Activated CD4-positive, alpha-beta T cell treated with anti-CD3 and anti-CD28 coated beads, Interleukin-10, Interleukin-2, amounts not matched to agents 100 ng/mL and 50 ng/mL, durations not matched to agents 16 hours and 8 hours (primary cell): ENCODE results near the gene LPCAT3.

Source experiments
- DNase-seq: peaks from one replicate; pipeline ENCODE4 v3.0.0-alpha.2; 2020

Gene LPCAT3

GRCh38 chr12:6962285-6963015 is 55.8 kb downstream of the LPCAT3 start:
- no peak for DNase-seq

GRCh38 chr12:6961695-6962284 is 56.5 kb downstream of the LPCAT3 start:
- DNase-seq, result peak; percentile 85

DNA sequence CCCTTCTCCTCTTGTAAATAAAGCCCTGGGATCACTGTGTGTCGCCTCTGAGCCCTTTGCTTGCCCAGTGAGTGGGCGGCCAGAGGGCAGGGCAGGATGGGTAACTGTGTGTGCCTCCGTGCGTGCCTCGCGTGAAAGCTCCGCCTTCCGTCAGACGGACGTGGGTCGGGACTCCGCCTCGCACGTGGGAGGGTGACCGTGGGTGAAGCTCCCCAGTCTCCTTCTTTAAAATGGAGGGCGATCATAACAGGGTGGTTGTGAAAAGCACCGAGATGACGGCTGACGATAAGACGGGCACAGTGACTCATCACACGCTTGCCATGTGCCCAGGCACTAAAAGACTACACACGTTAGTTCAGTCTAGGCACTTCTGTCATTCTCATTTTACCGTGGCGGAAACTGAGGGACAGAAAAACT is 57.0 kb downstream of the LPCAT3 start:
- DNase-seq, result peak; percentile 94

- DNase-seq, result peak; percentile 79
These were observed 57.5 kb downstream of the LPCAT3 start for GRCh38 chr12:6960593-6961277.

- no peak for DNase-seq
These were observed 58.3 kb downstream of the LPCAT3 start for GRCh38 chr12:6959805-6960592.

DNA sequence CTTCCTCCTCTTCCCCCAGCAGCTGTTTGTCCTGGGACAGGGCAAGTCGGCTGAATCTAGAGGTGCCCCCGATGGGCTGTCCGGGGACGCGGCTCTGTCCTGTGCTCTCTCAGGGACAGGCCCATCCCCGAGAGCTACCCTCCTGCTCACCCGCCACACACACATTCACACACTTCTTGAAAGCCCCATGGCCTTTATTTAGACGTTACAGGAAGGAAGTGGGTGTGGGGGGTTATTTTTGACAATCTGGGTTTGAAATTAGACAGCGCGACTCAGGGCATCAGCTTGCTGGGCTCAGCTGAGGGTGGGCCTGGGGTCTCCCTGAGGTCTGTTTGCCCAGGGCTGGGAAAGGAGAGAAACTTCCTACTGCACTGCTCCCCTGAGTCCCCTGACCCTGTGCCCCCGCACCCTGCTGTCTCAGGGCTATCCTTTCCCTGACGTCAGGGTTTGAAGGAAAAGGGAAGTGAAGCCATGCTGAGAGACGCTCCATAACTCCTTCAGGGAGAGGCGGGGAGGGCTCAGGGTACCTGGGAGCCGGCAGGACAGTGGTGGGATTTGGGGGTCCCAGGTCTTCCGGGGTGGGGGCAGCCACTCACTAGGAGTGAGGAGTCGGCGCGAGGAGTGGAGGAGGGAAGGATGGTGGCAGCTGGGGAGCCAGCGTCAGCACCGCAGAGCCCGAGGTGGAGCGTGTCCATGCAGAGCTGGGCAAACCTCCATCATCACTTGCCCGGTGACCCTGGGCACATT is 59.0 kb downstream of the LPCAT3 start:
- DNase-seq, result peak; percentile 89

- DNase-seq, result no peak
These were observed 59.6 kb downstream of the LPCAT3 start for GRCh38 chr12:6958609-6959057.

DNA sequence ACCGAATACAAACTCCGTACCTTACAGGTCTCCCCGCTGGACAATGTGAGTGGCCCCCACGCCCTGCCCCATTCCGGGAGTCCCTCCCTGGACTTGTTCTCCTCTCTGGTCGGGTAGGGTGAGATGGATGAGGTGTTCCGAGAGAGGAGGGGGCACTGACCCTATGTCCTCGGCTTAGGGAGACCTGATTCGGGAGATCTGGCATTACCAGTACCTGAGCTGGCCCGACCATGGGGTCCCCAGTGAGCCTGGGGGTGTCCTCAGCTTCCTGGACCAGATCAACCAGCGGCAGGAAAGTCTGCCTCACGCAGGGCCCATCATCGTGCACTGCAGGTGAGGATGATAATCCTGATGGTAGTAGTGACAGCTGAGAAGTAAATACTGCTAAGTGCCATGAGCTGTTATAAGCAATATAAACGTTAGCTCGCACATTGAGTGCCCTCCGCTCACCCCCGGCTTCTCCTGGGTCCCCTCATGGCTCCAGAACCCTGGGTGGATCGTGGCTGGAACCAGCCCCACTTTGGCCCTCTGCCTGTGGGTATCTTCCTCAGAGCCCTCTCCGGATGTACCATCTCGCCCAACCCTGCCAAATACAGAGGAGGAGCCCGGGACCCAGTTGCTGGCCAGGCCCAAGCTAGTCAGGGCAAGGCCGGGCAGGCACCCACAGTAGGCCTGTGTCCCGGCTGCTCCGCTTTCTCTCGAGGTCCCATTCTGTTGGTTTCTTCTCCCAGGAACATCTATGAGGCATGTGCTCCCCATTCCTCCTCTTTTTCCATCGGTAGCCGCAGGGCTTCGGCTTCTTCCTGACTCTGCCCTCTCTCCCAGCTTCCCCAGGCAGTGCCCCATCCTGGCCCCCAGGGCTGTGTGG is 60.3 kb downstream of the LPCAT3 start:
- DNase-seq, result no peak

GRCh38 chr12:6957151-6957701 is 61.0 kb downstream of the LPCAT3 start:
- no peak for DNase-seq

- no peak for DNase-seq
These were observed 62.1 kb downstream of the LPCAT3 start for GRCh38 chr12:6956021-6956727.

GRCh38 chr12:6955108-6956020 is 62.9 kb downstream of the LPCAT3 start:
- DNase-seq, result no peak

GRCh38 chr12:6954316-6955107 is 63.8 kb downstream of the LPCAT3 start:
- DNase-seq, result no peak

DNA sequence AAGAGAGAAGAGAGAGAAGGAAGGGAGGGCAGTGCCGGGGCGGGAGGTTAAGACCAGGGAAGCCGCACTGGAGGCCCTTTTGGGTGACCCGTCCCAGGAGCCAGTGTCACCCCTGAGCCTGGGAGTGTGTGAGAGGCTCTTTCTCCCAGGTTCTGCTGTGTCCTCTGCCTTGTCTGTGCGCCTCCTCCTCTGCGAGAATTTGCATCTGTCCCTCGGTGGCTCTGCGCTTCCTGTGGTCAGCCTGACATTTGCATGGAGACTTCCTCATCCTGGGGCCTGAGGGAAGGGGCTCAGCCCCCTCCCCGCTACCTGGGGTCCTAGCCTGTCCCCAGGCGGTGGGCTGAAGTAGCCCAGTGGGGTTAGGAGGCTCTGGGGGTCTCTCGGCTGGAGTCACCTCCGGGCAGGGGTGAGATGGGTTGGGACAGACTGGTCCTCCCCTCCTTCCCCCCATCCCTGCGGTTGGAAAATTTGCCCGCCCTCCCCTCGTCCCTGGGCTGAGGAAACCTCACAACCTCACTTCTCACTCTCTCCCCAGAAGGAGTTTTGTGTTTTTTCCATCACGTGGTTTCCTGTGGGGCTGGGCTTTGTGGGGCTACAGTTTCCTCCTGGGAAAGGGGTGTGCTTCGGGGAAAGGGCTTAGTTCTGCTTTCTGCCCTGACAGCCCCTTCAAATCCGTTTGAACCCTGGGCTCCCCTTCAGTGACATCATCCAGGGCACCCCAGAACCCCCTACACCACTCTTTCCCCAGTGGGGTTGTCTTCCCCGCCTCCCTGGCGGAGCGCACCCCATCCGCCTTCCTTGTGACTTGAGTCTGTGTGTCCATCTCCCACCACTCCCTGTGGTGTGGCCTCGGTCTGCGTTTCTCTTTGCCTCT is 64.6 kb downstream of the LPCAT3 start:
- DNase-seq, result peak; percentile 91

DNA sequence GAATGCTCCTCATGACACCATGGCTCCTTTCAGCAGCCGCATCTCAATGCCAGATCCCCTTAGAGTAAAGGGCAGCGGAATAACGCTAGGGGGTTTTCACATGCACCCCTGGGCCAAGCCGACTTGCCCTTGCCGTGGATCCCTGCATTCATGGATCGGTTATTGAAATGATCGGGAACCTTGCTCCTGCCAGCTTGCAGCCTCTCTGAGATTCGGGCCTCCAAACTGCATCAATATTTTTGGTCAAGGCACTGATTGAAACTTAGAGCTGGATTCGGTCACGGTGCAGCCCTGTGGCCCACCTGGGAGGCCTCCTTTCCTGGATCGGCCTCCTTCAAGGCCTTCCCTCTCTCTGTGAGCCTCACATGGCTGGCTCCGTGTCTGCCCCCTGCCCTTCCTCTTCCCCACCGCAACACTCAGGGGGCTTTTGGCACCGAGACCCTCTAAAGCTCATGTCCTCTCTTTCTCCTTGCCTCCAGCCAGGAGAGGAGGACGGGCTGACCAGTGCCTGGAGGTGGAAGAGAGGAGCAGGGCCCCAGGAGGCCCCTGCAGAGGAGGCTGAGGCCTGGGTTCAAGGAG is 65.3 kb downstream of the LPCAT3 start:
- no peak for DNase-seq

DNA sequence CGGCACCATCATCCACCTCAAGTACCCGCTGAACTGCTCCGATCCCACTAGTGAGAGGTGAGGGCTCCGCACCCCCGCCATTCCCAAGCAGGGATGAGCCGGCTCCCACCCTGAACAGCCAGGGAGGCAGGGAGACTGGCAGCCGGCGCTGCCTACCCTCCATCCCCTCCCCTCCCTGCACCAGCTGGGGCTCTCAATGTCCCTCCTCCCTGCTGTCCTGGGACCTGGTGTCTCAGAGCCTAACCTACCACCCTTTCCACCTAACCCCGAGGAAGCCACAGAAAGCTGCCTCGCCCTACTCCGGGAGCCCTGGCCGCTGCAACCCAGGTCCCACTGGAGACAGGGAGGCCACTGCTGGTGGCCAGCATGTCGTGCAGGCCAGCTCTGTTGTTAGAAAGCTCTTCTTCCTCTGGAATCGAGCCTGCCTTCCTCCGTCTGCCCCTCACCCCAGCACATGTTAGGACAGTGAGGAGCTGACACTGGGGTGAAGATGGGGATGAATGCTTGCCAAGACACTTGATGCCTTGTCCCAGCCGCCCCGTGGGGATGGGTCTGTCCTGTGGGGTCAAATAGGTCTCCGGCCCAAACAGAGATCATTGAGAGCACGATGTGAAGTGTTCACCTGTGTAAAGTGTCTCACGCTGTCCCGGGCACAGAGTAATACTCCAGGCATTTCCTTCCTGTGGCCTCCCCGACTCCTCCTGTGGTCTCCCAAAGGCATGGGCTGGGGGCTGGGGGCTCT is 66.0 kb downstream of the LPCAT3 start:
- DNase-seq, result peak; percentile 53

DNA sequence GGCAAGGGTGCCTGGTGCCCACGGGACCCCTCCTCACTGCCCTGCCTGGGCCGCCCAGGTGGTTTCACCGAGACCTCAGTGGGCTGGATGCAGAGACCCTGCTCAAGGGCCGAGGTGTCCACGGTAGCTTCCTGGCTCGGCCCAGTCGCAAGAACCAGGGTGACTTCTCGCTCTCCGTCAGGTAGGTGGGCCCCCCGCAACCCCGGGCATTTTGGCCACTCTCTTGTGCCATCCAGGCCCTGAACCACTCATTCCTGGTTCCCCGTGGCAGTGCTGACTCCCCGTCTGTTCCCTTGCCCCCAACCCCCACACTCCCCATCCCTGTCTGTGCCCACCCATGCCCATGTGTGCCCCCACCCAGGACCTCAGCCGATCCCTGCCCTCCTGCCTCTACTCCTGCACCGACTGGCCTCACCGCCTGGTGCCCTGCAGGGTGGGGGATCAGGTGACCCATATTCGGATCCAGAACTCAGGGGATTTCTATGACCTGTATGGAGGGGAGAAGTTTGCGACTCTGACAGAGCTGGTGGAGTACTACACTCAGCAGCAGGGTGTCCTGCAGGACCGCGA is 66.6 kb downstream of the LPCAT3 start:
- peak; percentile 51 for DNase-seq
